Endothelial cell of umbilical vein (primary cell): ENCODE measurements around the gene SLC26A3. TPM values are rescaled to one million over a fixed set of nuclear protein-coding genes. Genes with fewer than 3 reads are reported as not detected.

Source experiments
- BruUV-seq: library from RNA; stranded (reverse); fragments of 400-500 nt; replicated peaks from 2 replicates; lab custom pipeline; 2021; lab: Mats Ljungman, UMichigan
- CTCF ChIA-PET: fragments of 300-600, 350-600 bp; sonication (Branson Sonifier 250); formaldehyde crosslinking; loops from one replicate; lab custom pipeline; 2021; ENCODE audit warnings: antibody characterized with exemption, inconsistent platforms; lab: Charles Lee
- POLR2A ChIA-PET: fragments of 300-600, 350-600 bp; sonication (Branson Sonifier 250); formaldehyde crosslinking; loops from one replicate; lab custom pipeline; 2021; ENCODE audit warnings: antibody characterized with exemption, inconsistent platforms; lab: Charles Lee
- DNase-seq: peaks from one replicate; pipeline ENCODE4 v3.0.0-alpha.2; 2011; ENCODE audit warnings: low read depth, low spot score
- FAIRE-seq: peaks from 2 replicates; lab custom pipeline; 2011; peaks lifted over from hg19 to GRCh38; lab: Jason Lieb, UNC
- H2AFZ ChIP-seq: 2 replicates; pipeline ENCODE4 v1.6.0; 2012; ENCODE audit warnings: low read depth, low read length, control low read depth, inconsistent platforms
- H3K27ac ChIP-seq: 2 replicates; pipeline ENCODE4 v1.5.1; 2011; ENCODE audit warnings: low read depth, mild to moderate bottlenecking, control low read depth, low read length, moderate library complexity; ENCODE audit not compliant: insufficient read depth
- H3K27me3 ChIP-seq, 2 experiments: 2 replicates each; pipeline versions ENCODE4 v1.6.0 to v1.6.1; 2011; ENCODE audit warnings: low read length in 2 of 2, mixed read lengths in 1 of 2; ENCODE audit not compliant: control insufficient read depth in 2 of 2, insufficient read depth in 2 of 2
- H3K36me3 ChIP-seq, 2 experiments: 2 replicates in 1 of 2; 3 replicates in 1 of 2; pipeline ENCODE4 v1.5.1; 2011; ENCODE audit warnings: low read length in 2 of 2, mild to moderate bottlenecking in 1 of 2, moderate library complexity in 1 of 2; ENCODE audit not compliant: control insufficient read depth in 2 of 2, insufficient read depth in 2 of 2; ENCODE audit errors: extremely low read depth in 1 of 2
- H3K4me1 ChIP-seq: 3 replicates; pipeline ENCODE4 v1.5.1; 2011; ENCODE audit warnings: mild to moderate bottlenecking, low read length; ENCODE audit not compliant: control insufficient read depth, insufficient read depth; ENCODE audit errors: extremely low read depth
- H3K4me2 ChIP-seq: 2 replicates; pipeline ENCODE4 v1.6.1; 2011; ENCODE audit warnings: low read length, control low read depth, mixed read lengths; ENCODE audit not compliant: insufficient read depth
- H3K4me3 ChIP-seq, 3 experiments: fragments of 200-600 bp in 1 of 3; sonication (generic), shearing (Covaris generic) in 1 of 3; replicated peaks in 1 of 3; 2 replicates each; pipeline ENCODE4 v1.5.1; 2011 to 2016; ENCODE audit warnings: control low read depth in 3 of 3, low read length in 3 of 3, mild to moderate bottlenecking in 2 of 3, inconsistent platforms in 1 of 3, low read depth in 1 of 3, moderate library complexity in 1 of 3; ENCODE audit not compliant: insufficient read depth in 1 of 3
- H3K79me2 ChIP-seq: 2 replicates; pipeline ENCODE4 v1.6.0; 2012; ENCODE audit warnings: low read length, inconsistent platforms; ENCODE audit not compliant: control insufficient read depth, insufficient read depth
- H3K9ac ChIP-seq: replicated peaks from 2 replicates; pipeline ENCODE3; 2011; ENCODE audit warnings: low read length, control low read depth; ENCODE audit not compliant: insufficient read depth; ENCODE audit errors: extremely low read depth
- H3K9me1 ChIP-seq: replicated peaks from 3 replicates; pipeline ENCODE4 v1.6.0; 2011; ENCODE audit warnings: mild to moderate bottlenecking, low read length; ENCODE audit not compliant: control insufficient read depth, insufficient read depth; ENCODE audit errors: extremely low read depth
- H3K9me3 ChIP-seq: replicated peaks from 2 replicates; pipeline ENCODE4 v1.5.1; 2012; ENCODE audit warnings: low read length, inconsistent platforms; ENCODE audit not compliant: control insufficient read depth, insufficient read depth
- H4K20me1 ChIP-seq: replicated peaks from 2 replicates; pipeline ENCODE3; 2011; ENCODE audit warnings: mild to moderate bottlenecking, low read length; ENCODE audit not compliant: control insufficient read depth, insufficient read depth; ENCODE audit errors: extremely low read depth
- CTCF ChIP-seq, 2 donors: IDR thresholded peaks; 1 replicate in 1 of 2; 2 replicates in 1 of 2; pipeline ENCODE4 v1.5.1; 2011; ENCODE audit warnings: low read length in 2 of 2, mild to moderate bottlenecking in 2 of 2, moderate library complexity in 2 of 2, control low read depth in 1 of 2, inconsistent platforms in 1 of 2, low read depth in 1 of 2; ENCODE audit not compliant: insufficient read depth in 1 of 2; ENCODE audit errors: extremely low read depth in 1 of 2
- EZH2 ChIP-seq: IDR thresholded peaks from 2 replicates; pipeline ENCODE4 v1.6.1; 2012; ENCODE audit warnings: borderline replicate concordance, low read depth, mild to moderate bottlenecking, moderate library complexity, low read length, inconsistent platforms; ENCODE audit not compliant: severe bottlenecking
- GATA2 ChIP-seq: IDR thresholded peaks from 2 replicates; pipeline ENCODE4 v1.7.0; 2011; ENCODE audit warnings: low read depth, mild to moderate bottlenecking, moderate library complexity, mixed read lengths, low read length; ENCODE audit not compliant: insufficient read length, insufficient read depth
- JUN ChIP-seq: IDR thresholded peaks from 2 replicates; pipeline ENCODE4 v1.6.1; 2011; ENCODE audit warnings: borderline replicate concordance, low read depth; ENCODE audit not compliant: insufficient read length, insufficient read depth
- MAX ChIP-seq: IDR thresholded peaks from 2 replicates; pipeline ENCODE4 v1.6.1; 2011; ENCODE audit not compliant: insufficient read depth, insufficient read length
- MYC ChIP-seq: IDR thresholded peaks from one replicate; pipeline ENCODE4 v1.6.1; 2011; ENCODE audit warnings: mild to moderate bottlenecking, low read depth, low read length
- dilution Hi-C: fragments of 300-500 bp; cut with MboI; formaldehyde crosslinking; loops from one replicate; pipeline ENCODE4 v1.15.0; 2019; ENCODE audit warnings: low sequenced_read_pairs; ENCODE audit not compliant: extremely low pct_ligation_motif_present
- intact Hi-C: fragments of 100-400 bp; cut with micrococcal nuclease; formaldehyde crosslinking; loops from one replicate; pipeline ENCODE4 v1.10.0; 2022
- polyA plus RNA-seq, 4 experiments: library from polyadenylated mRNA; depleted of rRNA in 3 of 4; stranded (reverse) in 3 of 4; unstranded in 1 of 4; fragments of >200 nt; gene quantifications; 2 replicates each; pipeline versions ENCODE4 v1.2.1 to v1.2.3, GENCODE V29; 2011 to 2012; ENCODE audit warnings: missing spikeins in 1 of 4
- total RNA-seq: library from RNA; stranded (reverse); gene quantifications from 2 replicates; pipeline ENCODE4 v1.2.3, GENCODE V29; 2021

Gene SLC26A3
- total and polyA plus RNA-seq, 2 donors (not counting 3 experiments of a cell fraction or from before 2014, with no cell fraction given), result not detected

- H3K9me1 ChIP-seq, result no peaks in the 10 kb centered on the region
- H3K27me3 ChIP-seq, result peaks cover 8 to 30% of the 10 kb centered on the region in 2 experiments
- no TSS peak for BruUV-seq
- ChIA-PET POLR2A (no interaction called here), CTCF (no interaction called here)
- dilution Hi-C loops (no loop called here), intact Hi-C loops (no loop called here)
- FAIRE-seq (no peak), DNase-seq (no peak)
- H3K9me3 ChIP-seq, result no peaks in the 10 kb centered on the region
- no peak overlapping the region for H3K4me3 ChIP-seq
- no peak overlapping the region for H3K27ac ChIP-seq
- H3K79me2 ChIP-seq, result no peaks in the 10 kb centered on the region
- no peak overlapping the region for H3K9ac ChIP-seq
- H2AFZ ChIP-seq, result no peak overlapping the region
- no peak overlapping the region for H3K4me2 ChIP-seq
- no peaks in the 10 kb centered on the region for H3K36me3 ChIP-seq
- TF ChIP-seq JUN (no peak), GATA2 (no peak), CTCF (IDR thresholded peaks at IDR 0.05; ENCODE audit: extremely low read depth in 1 of 2, insufficient read depth in 1 of 2, low read depth in 1 of 2, low read length in 2 of 2) (no peak), MYC (no peak), MAX (no peak), EZH2 (no peak)
- H3K4me1 ChIP-seq, result peaks cover 5% of the 10 kb centered on the region
- no peaks in the 10 kb centered on the region for H4K20me1 ChIP-seq
These were observed 31.4 kb upstream of the SLC26A3 start for GRCh38 chr7:107834401-107834800.
